Measurements from ENCODE around the gene NFXL1. TPM values are rescaled to one million over a fixed set of nuclear protein-coding genes. Genes with fewer than 3 reads are reported as not detected.

The NFXL1 gene
- total RNA-seq, 1 donor from 2014 or later = 13.0 TPM

DNA sequence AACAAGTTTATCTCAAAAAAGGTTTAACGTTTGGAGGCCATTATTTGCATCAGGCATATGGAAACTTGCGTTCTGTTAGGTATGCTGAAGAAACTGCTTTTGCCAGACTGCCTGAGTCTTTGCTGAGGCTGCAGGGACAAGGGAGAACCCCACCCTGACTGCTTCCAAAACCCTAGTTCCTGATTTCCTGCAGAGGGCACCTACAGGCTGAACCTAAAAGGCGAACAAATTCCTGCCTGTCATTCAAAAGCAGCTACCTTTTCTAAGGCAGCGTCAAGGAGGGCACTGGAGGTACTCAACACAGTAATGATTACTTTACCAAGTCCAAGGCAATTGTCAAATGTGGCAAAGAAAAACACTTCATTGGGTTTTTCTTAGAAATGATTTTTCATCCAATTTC, 75.9 kb downstream of the NFXL1 start:
- Histone ChIP-seq H3K9ac (ENCODE audit: low read length) (no peak overlapping the region), H3K4me1 (ENCODE audit: insufficient read depth, low read length) (peaks cover 13% of the 10 kb centered on the region), H4K20me1 (ENCODE audit: insufficient read depth, low read length) (no peaks in the 10 kb centered on the region), H2AFZ (ENCODE audit: low read depth, low read length) (no peak overlapping the region), H3K9me3 (ENCODE audit: insufficient read depth, low read depth, low read length) (no peaks in the 10 kb centered on the region), H3K36me3 (ENCODE audit: insufficient read depth, low read length) (no peaks in the 10 kb centered on the region), H3K27me3 (ENCODE audit: insufficient read depth, low read length) (no peaks in the 10 kb centered on the region), H3K4me2 (ENCODE audit: low read length) (peak overlapping the region; percentile 99), H3K79me2 (ENCODE audit: insufficient read depth, low read length) (no peaks in the 10 kb centered on the region), H3K4me3 (ENCODE audit: insufficient read depth, low read depth, low read length) (no peak overlapping the region), H3K27ac (ENCODE audit: low read depth, low read length) (no peak overlapping the region)
- Mint-ChIP-seq H3K36me3 (ENCODE audit: low read depth, unreplicated experiment) (peaks cover 3% of the 10 kb centered on the region), H3K4me3 (ENCODE audit: unreplicated experiment) (no peak overlapping the region), H3K27ac (ENCODE audit: unreplicated experiment) (no peak overlapping the region), H3K9me3 (ENCODE audit: unreplicated experiment) (no peaks in the 10 kb centered on the region), H3K4me1 (ENCODE audit: low read depth, unreplicated experiment) (peaks cover 11% of the 10 kb centered on the region), H3K27me3 (ENCODE audit: low read depth, unreplicated experiment) (peaks cover 4% of the 10 kb centered on the region)
- TF ChIP-seq, protein P1, sequence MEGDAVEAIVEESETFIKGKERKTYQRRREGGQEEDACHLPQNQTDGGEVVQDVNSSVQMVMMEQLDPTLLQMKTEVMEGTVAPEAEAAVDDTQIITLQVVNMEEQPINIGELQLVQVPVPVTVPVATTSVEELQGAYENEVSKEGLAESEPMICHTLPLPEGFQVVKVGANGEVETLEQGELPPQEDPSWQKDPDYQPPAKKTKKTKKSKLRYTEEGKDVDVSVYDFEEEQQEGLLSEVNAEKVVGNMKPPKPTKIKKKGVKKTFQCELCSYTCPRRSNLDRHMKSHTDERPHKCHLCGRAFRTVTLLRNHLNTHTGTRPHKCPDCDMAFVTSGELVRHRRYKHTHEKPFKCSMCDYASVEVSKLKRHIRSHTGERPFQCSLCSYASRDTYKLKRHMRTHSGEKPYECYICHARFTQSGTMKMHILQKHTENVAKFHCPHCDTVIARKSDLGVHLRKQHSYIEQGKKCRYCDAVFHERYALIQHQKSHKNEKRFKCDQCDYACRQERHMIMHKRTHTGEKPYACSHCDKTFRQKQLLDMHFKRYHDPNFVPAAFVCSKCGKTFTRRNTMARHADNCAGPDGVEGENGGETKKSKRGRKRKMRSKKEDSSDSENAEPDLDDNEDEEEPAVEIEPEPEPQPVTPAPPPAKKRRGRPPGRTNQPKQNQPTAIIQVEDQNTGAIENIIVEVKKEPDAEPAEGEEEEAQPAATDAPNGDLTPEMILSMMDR (IDR thresholded peaks at IDR 0.05; ENCODE audit: insufficient read depth, low read depth, low read length) = no peak
- TF ChIP-seq EZH2 (IDR thresholded peaks at IDR 0.05; ENCODE audit: insufficient read depth, low read length) = no peak
- DNase-seq (ENCODE audit: low read depth) (no peak), FAIRE-seq (no peak)

DNA sequence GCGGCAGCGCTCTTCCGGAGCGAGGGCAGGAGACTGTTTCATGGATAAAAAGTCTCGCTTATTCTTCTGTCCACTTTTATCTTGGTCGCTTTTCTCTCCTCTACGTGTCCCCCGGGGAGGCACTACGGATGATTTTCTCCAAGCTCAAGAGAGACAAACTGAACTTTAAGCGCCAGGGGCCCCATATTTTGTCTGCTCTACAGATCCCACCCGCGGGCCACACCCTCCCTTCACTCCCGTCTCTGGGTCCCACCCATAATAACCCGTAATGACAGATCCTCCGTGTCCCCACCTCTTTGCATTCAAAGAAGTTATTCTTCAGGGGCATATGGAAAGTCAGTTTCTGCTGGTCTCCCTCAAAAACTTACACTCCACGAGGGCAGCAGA, 76.5 kb downstream of the NFXL1 start, which contains the start of gene CORIN:
CORIN (minus strand) TSS at position 160 of the 387 bp plus-strand sequence; CDS start at position 42, 118 bp downstream.
- peaks cover 13% of the 10 kb centered on the region for H3K4me1 ChIP-seq (ENCODE audit: insufficient read depth, low read length)
- peak within 1 kb of the TSS; percentile 67 for H3K4me3 ChIP-seq (ENCODE audit: insufficient read depth, low read depth, low read length)
- H3K4me2 ChIP-seq (ENCODE audit: low read length) = peak within 1 kb of the TSS; percentile 99
- H3K27ac ChIP-seq (ENCODE audit: low read depth, low read length) = no peak within 1 kb of the TSS
- peak within 1 kb of the TSS; percentile 89 for H2AFZ ChIP-seq (ENCODE audit: low read depth, low read length)
- peak within 1 kb of the TSS; percentile 77 for H3K9ac ChIP-seq (ENCODE audit: low read length)
- H3K4me3 Mint-ChIP-seq (ENCODE audit: unreplicated experiment) = peak within 1 kb of the TSS; percentile 80
- H3K27me3 ChIP-seq (ENCODE audit: insufficient read depth, low read length) = no peaks in the 10 kb centered on the region
- no peak within 1 kb of the TSS for H3K27ac Mint-ChIP-seq (ENCODE audit: unreplicated experiment)
- peaks cover 4% of the 10 kb centered on the region for H3K27me3 Mint-ChIP-seq (ENCODE audit: low read depth, unreplicated experiment)
- H3K79me2 ChIP-seq (ENCODE audit: insufficient read depth, low read length) = no peaks in the 10 kb centered on the region
- no peaks in the 10 kb centered on the region for H3K9me3 ChIP-seq (ENCODE audit: insufficient read depth, low read depth, low read length)
- DNase-seq (ENCODE audit: low read depth) (no peak), FAIRE-seq (no peak)
- H3K4me1 Mint-ChIP-seq (ENCODE audit: low read depth, unreplicated experiment) = peaks cover 11% of the 10 kb centered on the region
- no peak for TF ChIP-seq EZH2 (IDR thresholded peaks at IDR 0.05; ENCODE audit: insufficient read depth, low read length)
- H3K36me3 Mint-ChIP-seq (ENCODE audit: low read depth, unreplicated experiment) = peaks cover 3% of the 10 kb centered on the region
- peaks cover 5% of the 10 kb centered on the region for H3K9me3 Mint-ChIP-seq (ENCODE audit: unreplicated experiment)
- no peaks in the 10 kb centered on the region for H4K20me1 ChIP-seq (ENCODE audit: insufficient read depth, low read length)
- H3K36me3 ChIP-seq (ENCODE audit: insufficient read depth, low read length) = no peaks in the 10 kb centered on the region

DNA sequence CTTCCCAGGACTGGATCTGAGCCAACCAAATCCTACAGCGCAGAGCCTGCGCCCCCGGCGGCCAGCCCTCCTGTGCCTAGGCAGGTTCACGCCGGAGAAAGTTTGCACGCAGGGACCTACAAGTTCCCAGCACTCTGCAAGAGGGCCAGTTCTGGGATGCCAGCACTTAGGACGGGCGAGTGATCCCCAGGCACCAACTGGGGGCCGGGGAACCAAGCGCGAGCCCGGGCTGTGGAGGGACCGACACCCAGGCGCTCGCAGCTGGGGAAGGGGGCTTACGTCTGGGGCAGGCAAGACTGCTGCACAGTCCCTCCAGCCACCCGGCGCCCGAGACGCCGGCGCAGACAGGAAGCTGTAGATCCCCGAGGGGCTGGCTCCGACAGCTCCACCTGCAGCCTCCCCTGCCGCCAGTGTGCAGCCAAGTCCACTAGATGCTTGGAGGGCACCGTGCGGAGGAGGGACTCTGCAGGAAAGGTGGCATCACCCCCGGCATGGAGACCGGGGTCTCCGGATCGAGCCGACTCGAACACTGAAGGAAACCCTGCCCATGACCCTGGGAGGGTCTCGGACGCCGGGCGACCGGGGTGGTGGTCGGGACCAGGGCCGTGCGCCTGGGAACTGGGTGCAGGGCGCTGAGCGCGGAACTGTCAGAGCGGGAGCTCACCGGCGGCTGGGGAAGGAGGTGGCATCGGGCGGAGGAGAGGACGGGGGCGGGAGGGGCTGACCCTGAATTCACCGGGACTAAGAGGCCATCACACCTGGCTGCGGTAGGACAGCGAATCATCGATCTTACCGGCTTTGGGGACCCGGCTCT, 77.1 kb downstream of the NFXL1 start:
- no peak for DNase-seq (ENCODE audit: low read depth)
- H3K27ac ChIP-seq (ENCODE audit: low read depth, low read length) = no peak overlapping the region
- H3K9me3 ChIP-seq (ENCODE audit: insufficient read depth, low read depth, low read length) = no peaks in the 10 kb centered on the region
- H3K4me3 ChIP-seq (ENCODE audit: insufficient read depth, low read depth, low read length) = peak overlapping the region; percentile 67
- H3K36me3 ChIP-seq (ENCODE audit: insufficient read depth, low read length) = no peaks in the 10 kb centered on the region
- Mint-ChIP-seq H3K27ac (ENCODE audit: unreplicated experiment) (no peak overlapping the region), H3K36me3 (ENCODE audit: low read depth, unreplicated experiment) (no peaks in the 10 kb centered on the region), H3K4me3 (ENCODE audit: unreplicated experiment) (peak overlapping the region; percentile 80), H3K4me1 (ENCODE audit: low read depth, unreplicated experiment) (peaks cover 11% of the 10 kb centered on the region), H3K27me3 (ENCODE audit: low read depth, unreplicated experiment) (peaks cover 4% of the 10 kb centered on the region), H3K9me3 (ENCODE audit: unreplicated experiment) (peaks cover 8% of the 10 kb centered on the region)
- H3K9ac ChIP-seq (ENCODE audit: low read length) = peak overlapping the region; percentile 77
- FAIRE-seq = no peak
- H2AFZ ChIP-seq (ENCODE audit: low read depth, low read length) = peak overlapping the region; percentile 89
- no peaks in the 10 kb centered on the region for H3K79me2 ChIP-seq (ENCODE audit: insufficient read depth, low read length)
- H3K4me2 ChIP-seq (ENCODE audit: low read length) = peak overlapping the region; percentile 99
- H3K27me3 ChIP-seq (ENCODE audit: insufficient read depth, low read length) = no peaks in the 10 kb centered on the region
- peaks cover 13% of the 10 kb centered on the region for H3K4me1 ChIP-seq (ENCODE audit: insufficient read depth, low read length)
- H4K20me1 ChIP-seq (ENCODE audit: insufficient read depth, low read length) = no peaks in the 10 kb centered on the region
- TF ChIP-seq EZH2 (IDR thresholded peaks at IDR 0.05; ENCODE audit: insufficient read depth, low read length) = no peak
- TF ChIP-seq, protein P1 (IDR thresholded peaks at IDR 0.05; ENCODE audit: insufficient read depth, low read depth, low read length) = no peak
